ENCODE data around the gene ZNF224. TPM values are rescaled to one million over a fixed set of nuclear protein-coding genes. Genes with fewer than 3 reads are reported as not detected.

Gene ZNF224
- total and polyA plus RNA-seq, 2 of the 4 experiments (the other 2 are of a cell fraction) = 10.3 to 26.3 TPM

DNA sequence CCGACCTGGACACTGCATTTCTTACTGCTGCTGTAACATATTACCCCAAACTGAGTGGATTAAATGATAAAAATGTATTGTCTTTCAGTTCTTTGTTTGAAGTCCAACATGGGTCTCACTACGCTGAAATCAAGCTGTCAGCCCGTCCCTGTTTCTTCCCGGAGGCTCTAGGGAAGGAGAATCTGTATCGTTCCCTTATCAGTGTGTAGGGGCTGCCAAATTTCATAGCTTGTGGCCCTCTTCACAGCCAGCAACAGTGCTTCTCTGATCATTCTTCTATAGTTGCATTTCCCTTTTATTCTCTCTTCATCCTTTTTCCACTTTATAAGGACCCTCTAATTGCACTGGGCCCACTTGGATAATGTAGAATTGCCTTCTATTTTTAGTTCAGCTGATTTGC lies 57.3 kb downstream of the ZNF224 start:
- BruUV-seq (replicated peaks) = no TSS peak
- ATAC-seq (ENCODE audit: low read depth) (no peak), DNase-seq (no peak)
- Histone ChIP-seq H3K18ac (ENCODE audit: low read depth, low read length) (no peak overlapping the region), H3K9me3 (ENCODE audit: control insufficient read depth, insufficient read depth, low read length) (peaks cover 12% of the 10 kb centered on the region), H4K20me1 (ENCODE audit: insufficient read depth, low read length) (no peaks in the 10 kb centered on the region), H4K5ac (ENCODE audit: low read depth, low read length) (no peak overlapping the region), H3K23ac (ENCODE audit: low read depth, low read length) (no peak overlapping the region), H3K9ac (ENCODE audit: low read depth, low read length) (no peak overlapping the region), H3K27ac (ENCODE audit: insufficient read depth, low read length) (no peak overlapping the region), H2BK15ac (ENCODE audit: low read depth, low read length) (no peak overlapping the region), H4K8ac (ENCODE audit: low read depth in 2 of 2, low read length in 2 of 2) (no peak overlapping the region), H3K9me1 (ENCODE audit: insufficient read depth, low read length) (no peaks in the 10 kb centered on the region), H3K14ac (replicated peaks; ENCODE audit: low read depth, low read length) (no peak overlapping the region), H3K4me3 (ENCODE audit: insufficient read depth, low read depth, low read length) (no peak overlapping the region), H3K36me3 (ENCODE audit: control insufficient read depth, insufficient read depth, low read length) (peaks cover 55% of the 10 kb centered on the region), H3K27me3 (ENCODE audit: control insufficient read depth, insufficient read depth, low read length) (no peaks in the 10 kb centered on the region), H3K79me1 (ENCODE audit: low read depth in 1 of 2, low read length in 2 of 2) (no peaks in the 10 kb centered on the region), H2AK5ac (ENCODE audit: low read depth, low read length) (no peak overlapping the region), H2BK20ac (ENCODE audit: low read depth, low read length) (no peak overlapping the region), H2BK120ac (ENCODE audit: low read depth, low read length) (no peak overlapping the region), H4K91ac (ENCODE audit: insufficient read depth, low read depth, low read length) (no peak overlapping the region), H3K56ac (ENCODE audit: extremely low read depth, insufficient read depth, low read length) (no peak overlapping the region), H3K4ac (ENCODE audit: low read depth, low read length) (no peak overlapping the region), H3K4me1 (ENCODE audit: control insufficient read depth, insufficient read depth, low read length) (no peaks in the 10 kb centered on the region), H2AK9ac (replicated peaks; ENCODE audit: low read depth, low read length, poor library complexity) (no peak overlapping the region), H2AFZ (replicated peaks; ENCODE audit: low read length, poor library complexity) (no peak overlapping the region), H2BK5ac (ENCODE audit: low read depth, low read length, poor library complexity, severe bottlenecking) (no peak overlapping the region), H3K4me2 (ENCODE audit: low read depth, low read length) (no peak overlapping the region)
- dilution Hi-C loops (cut with HindIII; ENCODE audit: low sequenced_read_pairs, unreplicated experiment) = no loop called here
- WGBS, 2 experiments (ENCODE audit: extremely low coverage in 2 of 2, insufficient read length in 1 of 2) = no CpG with 5 or more reads among the region's 5 CpGs
- in situ Hi-C loops (cut with MboI; ENCODE audit: low sequenced_read_pairs) = no loop called here
- intact Hi-C loops (cut with micrococcal nuclease) = no loop called here
- CTCF ChIA-PET = interaction anchor here (0.6 kb wide), 1 partner anchor 1909 kb away, joined by 4 read pairs; no protein-coding TSS in a partner anchor
- POLR2A ChIA-PET (ENCODE audit: unreplicated experiment) = no interaction called here
- no peak for TF ChIP-seq MAFK (IDR thresholded peaks at IDR 0.05; ENCODE audit: low read depth, low read length)
- TF ChIP-seq USF2 (IDR thresholded peaks at IDR 0.05; ENCODE audit: low read depth, low read length) = no peak
- no peak for TF ChIP-seq CTCF (conservative IDR thresholded peaks at IDR 0.05; ENCODE audit: low read depth, low read length)
- no peak for TF ChIP-seq NFE2L2 (IDR thresholded peaks at IDR 0.05; ENCODE audit: low read depth, low read length)
- no peak for TF ChIP-seq BHLHE40 (IDR thresholded peaks at IDR 0.05; ENCODE audit: low read depth, low read length)
- no peak for TF ChIP-seq MAZ (IDR thresholded peaks at IDR 0.05; ENCODE audit: borderline replicate concordance, low read depth, low read length)

Measured in IMR-90 (cell line).